ENCODE measurements around the gene TMEM94. TPM values are rescaled to one million over a fixed set of nuclear protein-coding genes. Genes with fewer than 3 reads are reported as not detected.

The TMEM94 gene
- total and polyA plus RNA-seq, 3 donors from 2014 or later, result 128 to 171 (median 151) TPM

- Histone ChIP-seq H3K27ac (no peak overlapping the region), H3K27me3 (no peaks in the 10 kb centered on the region), H3K9me3 (no peaks in the 10 kb centered on the region), H3K4me3 (no peak overlapping the region), H3K36me3 (ENCODE audit: low read depth, missing control alignments) (no peaks in the 10 kb centered on the region), H3K4me1 (peaks cover 14% of the 10 kb centered on the region)
- TF ChIP-seq POLR2A (IDR thresholded peaks at IDR 0.05), result no peak
- TF ChIP-seq, protein P1, sequence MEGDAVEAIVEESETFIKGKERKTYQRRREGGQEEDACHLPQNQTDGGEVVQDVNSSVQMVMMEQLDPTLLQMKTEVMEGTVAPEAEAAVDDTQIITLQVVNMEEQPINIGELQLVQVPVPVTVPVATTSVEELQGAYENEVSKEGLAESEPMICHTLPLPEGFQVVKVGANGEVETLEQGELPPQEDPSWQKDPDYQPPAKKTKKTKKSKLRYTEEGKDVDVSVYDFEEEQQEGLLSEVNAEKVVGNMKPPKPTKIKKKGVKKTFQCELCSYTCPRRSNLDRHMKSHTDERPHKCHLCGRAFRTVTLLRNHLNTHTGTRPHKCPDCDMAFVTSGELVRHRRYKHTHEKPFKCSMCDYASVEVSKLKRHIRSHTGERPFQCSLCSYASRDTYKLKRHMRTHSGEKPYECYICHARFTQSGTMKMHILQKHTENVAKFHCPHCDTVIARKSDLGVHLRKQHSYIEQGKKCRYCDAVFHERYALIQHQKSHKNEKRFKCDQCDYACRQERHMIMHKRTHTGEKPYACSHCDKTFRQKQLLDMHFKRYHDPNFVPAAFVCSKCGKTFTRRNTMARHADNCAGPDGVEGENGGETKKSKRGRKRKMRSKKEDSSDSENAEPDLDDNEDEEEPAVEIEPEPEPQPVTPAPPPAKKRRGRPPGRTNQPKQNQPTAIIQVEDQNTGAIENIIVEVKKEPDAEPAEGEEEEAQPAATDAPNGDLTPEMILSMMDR (IDR thresholded peaks at IDR 0.05), result no peak
- intact Hi-C loops (cut with DNase I; ENCODE audit: low total_unique reads), result no loop called here
- 92% methylated on average over 23 of the region's 23 CpGs; no CpG with 5 or more reads in 1 of the 2 donors for WGBS, 2 donors
- no peak for DNase-seq
Measured at GRCh38 chr17:75493476-75494129, 37.2 kb downstream of the TMEM94 start.

- intact Hi-C loops (cut with DNase I; ENCODE audit: low total_unique reads), result no loop called here
- H3K9me3 ChIP-seq, result no peaks in the 10 kb centered on the region
- DNase-seq, result no peak
- H3K4me3 ChIP-seq, result no peak overlapping the region
- H3K27ac ChIP-seq, result no peak overlapping the region
- peaks cover 18% of the 10 kb centered on the region for H3K4me1 ChIP-seq
- H3K27me3 ChIP-seq, result no peaks in the 10 kb centered on the region
- TF ChIP-seq, protein P1 (IDR thresholded peaks at IDR 0.05), result no peak
- TF ChIP-seq POLR2A (IDR thresholded peaks at IDR 0.05), result no peak
- 83 to 88% methylated on average over 12 to 14 of the region's 14 CpGs for WGBS, 2 donors
- H3K36me3 ChIP-seq (ENCODE audit: low read depth, missing control alignments), result no peaks in the 10 kb centered on the region
Measured at GRCh38 chr17:75494326-75494877, 38.0 kb downstream of the TMEM94 start.

- H3K9me3 ChIP-seq, result no peaks in the 10 kb centered on the region
- no peaks in the 10 kb centered on the region for H3K36me3 ChIP-seq (ENCODE audit: low read depth, missing control alignments)
- DNase-seq, result no peak
- 89 to 92% methylated on average over 3 to 11 of the region's 11 CpGs for WGBS, 2 donors
- no peaks in the 10 kb centered on the region for H3K27me3 ChIP-seq
- intact Hi-C loops (cut with DNase I; ENCODE audit: low total_unique reads), result no loop called here
- H3K4me3 ChIP-seq, result no peak overlapping the region
- H3K4me1 ChIP-seq, result peaks cover 30% of the 10 kb centered on the region
- no peak overlapping the region for H3K27ac ChIP-seq
- TF ChIP-seq, protein P1 (IDR thresholded peaks at IDR 0.05), result no peak
- TF ChIP-seq POLR2A (IDR thresholded peaks at IDR 0.05), result no peak
Measured at GRCh38 chr17:75496005-75496404, 39.6 kb downstream of the TMEM94 start.

DNA sequence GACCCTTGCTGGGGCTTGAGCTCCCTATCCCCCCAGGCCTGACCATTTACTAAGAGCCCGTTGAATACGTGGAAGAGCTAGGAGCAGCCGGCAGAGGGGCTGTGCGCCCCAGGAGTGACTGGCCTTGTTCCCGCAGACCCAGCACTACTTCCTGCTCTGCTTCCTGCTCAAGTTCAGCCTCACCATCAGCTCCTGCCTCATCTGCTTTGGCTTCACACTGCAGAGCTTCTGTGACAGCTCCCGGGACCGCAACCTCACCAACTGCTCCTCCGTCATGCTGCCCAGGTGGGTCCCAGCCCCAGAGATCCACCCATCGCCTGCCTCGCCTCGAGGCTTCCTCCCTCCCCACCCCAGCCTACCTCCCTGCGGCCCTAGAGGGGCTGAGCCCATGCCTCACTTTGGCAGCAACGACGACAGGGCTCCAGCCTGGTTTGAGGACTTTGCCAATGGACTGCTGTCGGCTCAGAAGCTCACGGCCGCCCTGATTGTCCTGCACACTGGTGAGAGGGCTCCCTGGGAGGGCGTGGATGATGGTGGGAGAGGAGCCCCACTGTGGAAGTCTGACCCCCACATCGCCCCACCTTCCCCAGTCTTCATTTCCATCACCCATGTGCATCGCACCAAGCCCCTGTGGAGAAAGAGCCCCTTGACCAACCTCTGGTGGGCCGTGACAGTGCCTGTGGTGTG, 41.7 kb downstream of the TMEM94 start:
- Histone ChIP-seq H3K4me1 (peaks cover 36% of the 10 kb centered on the region), H3K4me3 (no peak overlapping the region), H3K9me3 (no peaks in the 10 kb centered on the region), H3K27me3 (no peaks in the 10 kb centered on the region), H3K27ac (peak overlapping the region in 1 of 2 donors; percentile 23), H3K36me3 (ENCODE audit: low read depth, missing control alignments) (no peaks in the 10 kb centered on the region)
- TF ChIP-seq POLR2A (IDR thresholded peaks at IDR 0.05), result no peak
- TF ChIP-seq, protein P1 (IDR thresholded peaks at IDR 0.05), result no peak
- intact Hi-C loops (cut with DNase I; ENCODE audit: low total_unique reads), result no loop called here
- no peak for DNase-seq
- WGBS, 2 donors, result 78 to 81% methylated on average over 18 to 19 of the region's 21 CpGs

Data from testis (tissue), 3 donors.